Esophagus (tissue), 2 donors: Measurements from ENCODE around the gene PRKAR1B. TPM values are rescaled to one million over a fixed set of nuclear protein-coding genes. Genes with fewer than 3 reads are reported as not detected.
"Not testable (repeated sequence)": the region's sequence is repeated elsewhere in the genome, so short reads cannot be mapped to it uniquely, and the experiment has no call there.

Experiments
- H3K27ac ChIP-seq, 2 donors: one replicate each; pipeline ENCODE4 v1.5.1; 2013; ENCODE audit warnings: low read depth in 2 of 2, mild to moderate bottlenecking in 2 of 2, inconsistent platforms in 1 of 2, low read length in 1 of 2, moderate library complexity in 1 of 2
- H3K27me3 ChIP-seq, 2 donors: one replicate each; pipeline ENCODE4 v1.6.1; 2013; ENCODE audit warnings: low read length in 2 of 2, control low read depth in 1 of 2, mild to moderate bottlenecking in 1 of 2; ENCODE audit not compliant: insufficient read depth in 2 of 2, control insufficient read depth in 1 of 2
- H3K36me3 ChIP-seq, 2 donors: one replicate each; pipeline ENCODE4 v1.6.1; 2013; ENCODE audit warnings: low read length in 1 of 2; ENCODE audit not compliant: control insufficient read depth in 2 of 2, insufficient read depth in 2 of 2
- H3K4me1 ChIP-seq, 2 donors: one replicate each; pipeline ENCODE4 v1.6.1; 2013; ENCODE audit warnings: low read length in 1 of 2; ENCODE audit not compliant: control insufficient read depth in 2 of 2, insufficient read depth in 2 of 2
- H3K4me3 ChIP-seq, 2 donors: one replicate each; pipeline ENCODE4 v1.5.1; 2013; ENCODE audit warnings: low read length in 2 of 2, mild to moderate bottlenecking in 2 of 2, low read depth in 1 of 2, moderate library complexity in 1 of 2
- H3K9me3 ChIP-seq, 2 donors: one replicate each; pipeline ENCODE4 v1.6.1; 2013; ENCODE audit warnings: mild to moderate bottlenecking in 2 of 2, low read depth in 1 of 2, low read length in 1 of 2, moderate library complexity in 1 of 2; ENCODE audit not compliant: control insufficient read depth in 2 of 2, insufficient read depth in 1 of 2
- WGBS, 2 donors: extraction: QIAGEN DNeasy Blood & Tissue Kit; methylation state at CpG; one replicate each; pipeline ENCODE4 v1.1.7; 2013; 5-methylcytosine and 5-hydroxymethylcytosine counted together
- polyA plus RNA-seq, 2 donors: library from polyadenylated mRNA; stranded (reverse); fragments of 200-250 nt; gene quantifications; one replicate each; pipeline ENCODE4 v1.2.3, GENCODE V29; 2013
- donor health status: healthy with polysubstance abuse.
- donor health status: Bipolar disorder and iron deficiency.

Gene PRKAR1B
- polyA plus RNA-seq, 2 donors, result 10.4 to 10.9 TPM

GRCh38 chr7:744128-744520 is 17.0 kb upstream of the PRKAR1B start:
- H3K9me3 ChIP-seq, H3K4me3 ChIP-seq, H3K27me3 ChIP-seq, H3K27ac ChIP-seq, H3K4me1 ChIP-seq: not testable (repeated sequence)
- 90 to 91% methylated on average over 5 of the region's 5 CpGs for WGBS, 2 donors
- peaks cover 19 to 37% of the 10 kb centered on the region in 2 donors for H3K36me3 ChIP-seq

- H3K27ac ChIP-seq, result peak overlapping the region in 1 of 2 donors; percentile 67
- not testable (repeated sequence) for H3K27me3 ChIP-seq, H3K4me3 ChIP-seq, H3K9me3 ChIP-seq
- H3K36me3 ChIP-seq, result peaks cover 19 to 37% of the 10 kb centered on the region in 2 donors
- H3K4me1 ChIP-seq, result peaks cover 6 to 11% of the 10 kb centered on the region in 2 donors
- 68 to 72% methylated on average over 13 to 14 of the region's 14 CpGs for WGBS, 2 donors
Measured at GRCh38 chr7:743341-744127, 16.5 kb upstream of the PRKAR1B start.

- H3K4me3 ChIP-seq, result no peak overlapping the region
- H3K27ac ChIP-seq, result peak overlapping the region in 1 of 2 donors; percentile 67
- peaks cover 19 to 37% of the 10 kb centered on the region in 2 donors for H3K36me3 ChIP-seq
- peaks cover 6 to 11% of the 10 kb centered on the region in 2 donors for H3K4me1 ChIP-seq
- WGBS, 2 donors, result 83 to 98% methylated on average over 8 of the region's 8 CpGs
- H3K9me3 ChIP-seq, result peaks cover 0 to 4% of the 10 kb centered on the region in 2 donors
- H3K27me3 ChIP-seq, result no peaks in the 10 kb centered on the region
Measured at GRCh38 chr7:742791-743190, 15.7 kb upstream of the PRKAR1B start.

- peaks cover 0 to 4% of the 10 kb centered on the region in 2 donors for H3K9me3 ChIP-seq
- 89 to 94% methylated on average over 15 of the region's 15 CpGs for WGBS, 2 donors
- H3K27ac ChIP-seq, result no peak overlapping the region
- peaks cover 19 to 37% of the 10 kb centered on the region in 2 donors for H3K36me3 ChIP-seq
- no peaks in the 10 kb centered on the region for H3K27me3 ChIP-seq
- H3K4me3 ChIP-seq, result no peak overlapping the region
- peaks cover 6 to 11% of the 10 kb centered on the region in 2 donors for H3K4me1 ChIP-seq
Measured at GRCh38 chr7:741850-742249, 14.8 kb upstream of the PRKAR1B start.

GRCh38 chr7:741191-741671 is 14.2 kb upstream of the PRKAR1B start:
- whole genome bisulfite sequencing, 2 donors, result 93 to 94% methylated on average over 17 of the region's 17 CpGs
- no peak overlapping the region for H3K4me3 ChIP-seq
- peaks cover 6 to 11% of the 10 kb centered on the region in 2 donors for H3K4me1 ChIP-seq
- no peak overlapping the region for H3K27ac ChIP-seq
- H3K27me3 ChIP-seq, result no peaks in the 10 kb centered on the region
- H3K36me3 ChIP-seq, result peaks cover 19 to 35% of the 10 kb centered on the region in 2 donors
- peaks cover 0 to 4% of the 10 kb centered on the region in 2 donors for H3K9me3 ChIP-seq

GRCh38 chr7:739983-740942 is 13.2 kb upstream of the PRKAR1B start:
- peaks cover 6 to 11% of the 10 kb centered on the region in 2 donors for H3K4me1 ChIP-seq
- H3K4me3 ChIP-seq, result no peak overlapping the region
- peaks cover 0 to 5% of the 10 kb centered on the region in 2 donors for H3K9me3 ChIP-seq
- no peak overlapping the region for H3K27ac ChIP-seq
- no peaks in the 10 kb centered on the region for H3K27me3 ChIP-seq
- H3K36me3 ChIP-seq, result peaks cover 17 to 31% of the 10 kb centered on the region in 2 donors
- 96% methylated on average over 46 of the region's 46 CpGs for WGBS, 2 donors

GRCh38 chr7:739455-739982 is 12.4 kb upstream of the PRKAR1B start:
- Histone ChIP-seq H3K9me3 (peaks cover 0 to 10% of the 10 kb centered on the region in 2 donors), H3K27ac (no peak overlapping the region), H3K27me3 (no peaks in the 10 kb centered on the region), H3K36me3 (peaks cover 17 to 32% of the 10 kb centered on the region in 2 donors), H3K4me3 (no peak overlapping the region), H3K4me1 (peaks cover 6 to 11% of the 10 kb centered on the region in 2 donors)
- WGBS, 2 donors, result 95 to 96% methylated on average over 31 of the region's 31 CpGs

- Histone ChIP-seq H3K27me3 (no peaks in the 10 kb centered on the region), H3K9me3 (peaks cover 0 to 10% of the 10 kb centered on the region in 2 donors), H3K4me3 (no peak overlapping the region), H3K4me1 (peaks cover 6 to 11% of the 10 kb centered on the region in 2 donors), H3K36me3 (peaks cover 17 to 32% of the 10 kb centered on the region in 2 donors), H3K27ac (no peak overlapping the region)
- 69 to 73% methylated on average over 22 to 24 of the region's 24 CpGs for WGBS, 2 donors
Measured at GRCh38 chr7:738723-739454, 11.8 kb upstream of the PRKAR1B start.
